ENCODE data around the gene ASCC2. TPM values are rescaled to one million over a fixed set of nuclear protein-coding genes. Genes with fewer than 3 reads are reported as not detected.

ASCC2 gene
- total and polyA plus RNA-seq, 2 donors (not counting 3 experiments of a cell fraction or from before 2014, with no cell fraction given) = 43.6 to 60.7 TPM

DNA sequence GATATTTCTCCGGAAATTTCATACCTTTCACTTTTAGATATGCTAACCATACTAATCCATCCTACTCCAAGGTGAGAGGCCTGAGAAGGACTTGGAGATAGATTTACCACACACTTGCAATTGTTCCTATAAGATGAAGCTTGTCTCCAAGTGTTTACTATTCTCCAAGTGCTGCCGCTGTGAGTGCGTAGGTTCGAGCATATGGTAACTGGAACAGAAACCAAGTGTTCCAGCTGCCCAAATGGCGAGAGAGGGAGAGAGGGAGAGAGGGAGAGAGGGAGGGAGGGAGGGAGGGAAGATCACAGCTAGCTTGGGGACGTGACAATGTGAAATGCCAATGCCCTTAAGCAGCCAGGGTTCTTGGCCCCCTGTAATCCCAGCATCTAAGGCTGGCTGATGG is 21.5 kb downstream of the ASCC2 start:
- DNase-seq (ENCODE audit: low read depth, low spot score) (no peak), FAIRE-seq (no peak)
- peaks cover 8% of the 10 kb centered on the region for H3K4me1 ChIP-seq (ENCODE audit: control insufficient read depth, extremely low read depth, insufficient read depth, low read length)
- no peak overlapping the region for H3K9ac ChIP-seq (replicated peaks; ENCODE audit: extremely low read depth, insufficient read depth, low read length)
- ChIA-PET CTCF (interaction anchor here (1.4 to 4.2 kb wide), 2 partner anchors 188 to 272 kb away, joined by 3 to 25 read pairs; no protein-coding TSS in a partner anchor), POLR2A (no interaction called here)
- no TSS peak for BruUV-seq (replicated peaks)
- no peaks in the 10 kb centered on the region for H3K79me2 ChIP-seq (ENCODE audit: control insufficient read depth, insufficient read depth, low read length)
- no peaks in the 10 kb centered on the region for H3K27me3 ChIP-seq (ENCODE audit: control insufficient read depth in 2 of 2, insufficient read depth in 2 of 2, low read length in 2 of 2)
- no peaks in the 10 kb centered on the region for H4K20me1 ChIP-seq (replicated peaks; ENCODE audit: control insufficient read depth, extremely low read depth, insufficient read depth, low read length)
- intact Hi-C loops (cut with micrococcal nuclease) = no loop called here
- no peak overlapping the region for H2AFZ ChIP-seq (ENCODE audit: low read depth, low read length)
- peaks cover 14 to 19% of the 10 kb centered on the region in 2 experiments for H3K36me3 ChIP-seq (ENCODE audit: control insufficient read depth in 2 of 2, extremely low read depth in 1 of 2, insufficient read depth in 2 of 2, low read length in 2 of 2)
- no peak for TF ChIP-seq FOS (IDR thresholded peaks at IDR 0.05; ENCODE audit: borderline replicate concordance, insufficient read depth, low read length)
- TF ChIP-seq, protein P1, sequence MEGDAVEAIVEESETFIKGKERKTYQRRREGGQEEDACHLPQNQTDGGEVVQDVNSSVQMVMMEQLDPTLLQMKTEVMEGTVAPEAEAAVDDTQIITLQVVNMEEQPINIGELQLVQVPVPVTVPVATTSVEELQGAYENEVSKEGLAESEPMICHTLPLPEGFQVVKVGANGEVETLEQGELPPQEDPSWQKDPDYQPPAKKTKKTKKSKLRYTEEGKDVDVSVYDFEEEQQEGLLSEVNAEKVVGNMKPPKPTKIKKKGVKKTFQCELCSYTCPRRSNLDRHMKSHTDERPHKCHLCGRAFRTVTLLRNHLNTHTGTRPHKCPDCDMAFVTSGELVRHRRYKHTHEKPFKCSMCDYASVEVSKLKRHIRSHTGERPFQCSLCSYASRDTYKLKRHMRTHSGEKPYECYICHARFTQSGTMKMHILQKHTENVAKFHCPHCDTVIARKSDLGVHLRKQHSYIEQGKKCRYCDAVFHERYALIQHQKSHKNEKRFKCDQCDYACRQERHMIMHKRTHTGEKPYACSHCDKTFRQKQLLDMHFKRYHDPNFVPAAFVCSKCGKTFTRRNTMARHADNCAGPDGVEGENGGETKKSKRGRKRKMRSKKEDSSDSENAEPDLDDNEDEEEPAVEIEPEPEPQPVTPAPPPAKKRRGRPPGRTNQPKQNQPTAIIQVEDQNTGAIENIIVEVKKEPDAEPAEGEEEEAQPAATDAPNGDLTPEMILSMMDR (IDR thresholded peaks at IDR 0.05; ENCODE audit: extremely low read depth in 1 of 2, insufficient read depth in 1 of 2, low read depth in 1 of 2, low read length in 2 of 2) = no peak
- TF ChIP-seq, protein P2, sequence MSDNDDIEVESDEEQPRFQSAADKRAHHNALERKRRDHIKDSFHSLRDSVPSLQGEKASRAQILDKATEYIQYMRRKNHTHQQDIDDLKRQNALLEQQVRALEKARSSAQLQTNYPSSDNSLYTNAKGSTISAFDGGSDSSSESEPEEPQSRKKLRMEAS (IDR thresholded peaks at IDR 0.05; ENCODE audit: insufficient read depth, insufficient read length) = no peak
- no peak for TF ChIP-seq JUN (IDR thresholded peaks at IDR 0.05; ENCODE audit: borderline replicate concordance, insufficient read depth, insufficient read length, low read depth)
- no peak for TF ChIP-seq POLR2A (IDR thresholded peaks at IDR 0.05; ENCODE audit: low read depth, low read length)
- no peak for TF ChIP-seq MYC (IDR thresholded peaks at IDR 0.05; ENCODE audit: low read depth, low read length)
- no peak for TF ChIP-seq POLR2AphosphoS5 (IDR thresholded peaks at IDR 0.05; ENCODE audit: insufficient read depth, low read depth, low read length)
- no peak for TF ChIP-seq GATA2 (IDR thresholded peaks at IDR 0.05; ENCODE audit: insufficient read depth, insufficient read length, low read depth, low read length)
- TF ChIP-seq EZH2 (IDR thresholded peaks at IDR 0.05; ENCODE audit: borderline replicate concordance, low read depth, low read length, severe bottlenecking) = no peak
- no peak overlapping the region for H3K4me2 ChIP-seq (ENCODE audit: insufficient read depth, low read length)
- H3K4me3 ChIP-seq (replicated peaks in 1 of 3; ENCODE audit: insufficient read depth in 1 of 3, low read depth in 1 of 3, low read length in 3 of 3) = no peak overlapping the region
- no peaks in the 10 kb centered on the region for H3K9me3 ChIP-seq (replicated peaks; ENCODE audit: control insufficient read depth, insufficient read depth, low read length)
- H3K27ac ChIP-seq (ENCODE audit: insufficient read depth, low read depth, low read length) = no peak overlapping the region
- no peaks in the 10 kb centered on the region for H3K9me1 ChIP-seq (replicated peaks; ENCODE audit: control insufficient read depth, extremely low read depth, insufficient read depth, low read length)
- dilution Hi-C loops (cut with MboI; ENCODE audit: extremely low pct_ligation_motif_present, low sequenced_read_pairs) = no loop called here

Data from endothelial cell of umbilical vein (primary cell).